Measurements from ENCODE around the gene TSPAN18.

Gene TSPAN18

GRCh38 chr11:44733877-44734276, 7.1 kb downstream of the TSPAN18 start:
- H3K4me3 ChIP-seq (ENCODE audit: control insufficient read depth, low read depth, low read length) = no peak overlapping the region
- no peak for DNase-seq (ENCODE audit: low read depth)
- TF ChIP-seq CTCF (conservative IDR thresholded peaks at IDR 0.05; ENCODE audit: control insufficient read depth, insufficient read depth, low read depth, low read length) = no peak

- no peak for DNase-seq (ENCODE audit: low read depth)
- no peak overlapping the region for H3K4me3 ChIP-seq (ENCODE audit: control insufficient read depth, low read depth, low read length)
- TF ChIP-seq CTCF (conservative IDR thresholded peaks at IDR 0.05; ENCODE audit: control insufficient read depth, insufficient read depth, low read depth, low read length) = no peak
These were observed 8.2 kb downstream of the TSPAN18 start for GRCh38 chr11:44734843-44735381.

- no peak for TF ChIP-seq CTCF (conservative IDR thresholded peaks at IDR 0.05; ENCODE audit: control insufficient read depth, insufficient read depth, low read depth, low read length)
These were observed 10.0 kb downstream of the TSPAN18 start for GRCh38 chr11:44736791-44737190.

GRCh38 chr11:44737245-44738085, 10.7 kb downstream of the TSPAN18 start:
- no peak overlapping the region for H3K4me3 ChIP-seq (ENCODE audit: control insufficient read depth, low read depth, low read length)
- no peak for DNase-seq (ENCODE audit: low read depth)
- TF ChIP-seq CTCF (conservative IDR thresholded peaks at IDR 0.05; ENCODE audit: control insufficient read depth, insufficient read depth, low read depth, low read length) = no peak

More at GRCh38 chr11:44736791-44737190, 10.0 kb downstream of the TSPAN18 start:
- no peak for DNase-seq (ENCODE audit: low read depth)
- no peak overlapping the region for H3K4me3 ChIP-seq (ENCODE audit: control insufficient read depth, low read depth, low read length)

- TF ChIP-seq CTCF (conservative IDR thresholded peaks at IDR 0.05; ENCODE audit: control insufficient read depth, insufficient read depth, low read depth, low read length) = no peak
- H3K4me3 ChIP-seq (ENCODE audit: control insufficient read depth, low read depth, low read length) = no peak overlapping the region
- DNase-seq (ENCODE audit: low read depth) = no peak
These were observed 12.0 kb downstream of the TSPAN18 start for GRCh38 chr11:44738791-44739190.

GRCh38 chr11:44740967-44741366, 14.2 kb downstream of the TSPAN18 start:
- no peak for DNase-seq (ENCODE audit: low read depth)
- TF ChIP-seq CTCF (conservative IDR thresholded peaks at IDR 0.05; ENCODE audit: control insufficient read depth, insufficient read depth, low read depth, low read length) = no peak
- H3K4me3 ChIP-seq (ENCODE audit: control insufficient read depth, low read depth, low read length) = no peak overlapping the region

Data from fibroblast of mammary gland (primary cell).